ENCODE measurements around the gene CABYR. TPM values are rescaled to one million over a fixed set of nuclear protein-coding genes. Genes with fewer than 3 reads are reported as not detected.

The CABYR gene
- total and polyA plus RNA-seq, 8 donors, result 1.1 to 7.3 (median 4.6) TPM

DNA sequence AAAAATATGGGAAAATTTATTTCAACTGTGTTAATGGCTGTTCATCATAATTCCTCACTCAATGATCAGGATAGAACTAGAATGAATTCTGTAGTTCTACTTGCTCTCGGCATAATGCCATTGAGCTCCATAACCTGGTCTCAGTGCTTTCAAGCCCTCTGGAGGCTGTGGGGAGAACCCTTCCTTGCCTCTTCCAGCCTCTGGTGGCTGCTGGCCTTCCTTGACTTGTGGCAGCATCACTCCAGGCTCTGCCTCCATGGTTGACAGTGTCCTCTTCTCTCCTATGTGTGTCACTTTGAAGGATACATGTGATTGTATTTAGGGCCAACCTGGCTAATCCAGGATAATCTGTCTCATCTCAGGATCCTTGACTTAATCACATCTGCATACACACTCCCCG, 26.9 kb upstream of the CABYR start:
- ATAC-seq, result no peak
- TF ChIP-seq, protein P1, sequence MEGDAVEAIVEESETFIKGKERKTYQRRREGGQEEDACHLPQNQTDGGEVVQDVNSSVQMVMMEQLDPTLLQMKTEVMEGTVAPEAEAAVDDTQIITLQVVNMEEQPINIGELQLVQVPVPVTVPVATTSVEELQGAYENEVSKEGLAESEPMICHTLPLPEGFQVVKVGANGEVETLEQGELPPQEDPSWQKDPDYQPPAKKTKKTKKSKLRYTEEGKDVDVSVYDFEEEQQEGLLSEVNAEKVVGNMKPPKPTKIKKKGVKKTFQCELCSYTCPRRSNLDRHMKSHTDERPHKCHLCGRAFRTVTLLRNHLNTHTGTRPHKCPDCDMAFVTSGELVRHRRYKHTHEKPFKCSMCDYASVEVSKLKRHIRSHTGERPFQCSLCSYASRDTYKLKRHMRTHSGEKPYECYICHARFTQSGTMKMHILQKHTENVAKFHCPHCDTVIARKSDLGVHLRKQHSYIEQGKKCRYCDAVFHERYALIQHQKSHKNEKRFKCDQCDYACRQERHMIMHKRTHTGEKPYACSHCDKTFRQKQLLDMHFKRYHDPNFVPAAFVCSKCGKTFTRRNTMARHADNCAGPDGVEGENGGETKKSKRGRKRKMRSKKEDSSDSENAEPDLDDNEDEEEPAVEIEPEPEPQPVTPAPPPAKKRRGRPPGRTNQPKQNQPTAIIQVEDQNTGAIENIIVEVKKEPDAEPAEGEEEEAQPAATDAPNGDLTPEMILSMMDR (IDR thresholded peaks at IDR 0.05), result no peak
- Histone ChIP-seq H3K27ac (no peak overlapping the region), H3K27me3 (no peaks in the 10 kb centered on the region), H3K9me3 (no peaks in the 10 kb centered on the region), H3K4me3 (no peak overlapping the region), H3K36me3 (peaks cover 0 to 9% of the 10 kb centered on the region in 2 donors), H3K4me1 (peaks cover 0 to 11% of the 10 kb centered on the region in 2 donors)
- DNase-seq, result no peak
- intact Hi-C loops (cut with DNase I), result no loop called here

DNA sequence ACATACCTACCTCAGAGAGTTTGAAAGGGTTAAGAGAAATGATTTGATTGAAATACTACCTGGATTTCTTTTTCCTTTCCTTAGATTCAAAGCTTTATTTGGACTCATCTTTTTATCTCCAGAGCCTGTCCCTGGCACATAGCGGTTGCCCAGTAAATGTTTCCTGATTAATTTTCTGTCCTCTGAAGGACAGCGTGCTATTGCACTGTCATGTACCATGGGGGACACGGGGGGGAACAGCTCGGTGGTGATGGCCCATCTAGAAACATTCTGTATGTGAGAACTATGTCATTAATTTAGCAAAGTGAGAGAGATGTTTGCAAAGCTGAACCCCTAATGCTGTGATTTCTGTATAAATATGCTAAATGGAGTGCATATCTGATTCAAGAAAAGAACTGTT, 26.4 kb upstream of the CABYR start:
- H3K9me3 ChIP-seq, result no peaks in the 10 kb centered on the region

DNA sequence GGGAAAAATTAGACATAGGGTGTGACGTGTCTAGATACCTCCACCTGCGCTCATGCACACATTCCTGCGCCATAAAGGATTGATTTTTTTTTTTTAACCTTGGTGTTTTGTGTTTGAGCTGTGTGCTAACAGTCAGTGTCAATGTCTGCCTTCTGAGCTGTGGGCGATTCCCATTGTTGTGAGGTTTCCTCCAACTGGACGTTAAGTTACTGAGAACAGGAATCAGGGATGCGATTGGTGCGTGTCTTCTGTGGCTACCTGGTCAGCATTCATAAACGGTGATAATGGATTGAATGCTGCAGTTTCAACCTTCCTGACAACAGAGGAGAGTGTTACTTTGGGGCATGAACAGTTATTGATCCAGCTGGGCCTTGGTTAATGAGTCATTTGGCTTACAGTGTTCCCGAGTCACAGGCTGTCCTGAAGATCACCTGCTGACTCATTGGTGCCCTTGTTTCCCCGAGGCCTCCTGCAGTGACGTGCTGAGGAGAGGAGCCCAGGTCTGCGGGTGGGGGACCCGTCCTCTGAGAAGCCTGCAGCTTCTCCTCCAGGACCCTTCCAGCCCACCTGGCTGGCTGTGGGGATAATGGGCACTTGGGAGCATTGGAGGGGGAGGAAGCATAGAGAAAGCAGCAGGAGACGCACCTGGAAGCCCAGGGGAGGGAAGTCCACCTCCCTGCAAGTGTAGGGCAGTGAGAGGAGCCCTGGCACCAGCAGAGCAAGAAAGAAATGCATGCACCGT, 25.8 kb upstream of the CABYR start:
- H3K27me3 ChIP-seq, result no peaks in the 10 kb centered on the region
- no peak overlapping the region for H3K4me3 ChIP-seq
- no peak for DNase-seq
- no peak for ATAC-seq
- no peaks in the 10 kb centered on the region for H3K9me3 ChIP-seq
- TF ChIP-seq, protein P1 (IDR thresholded peaks at IDR 0.05), result no peak
- intact Hi-C loops (cut with DNase I), result no loop called here
- H3K36me3 ChIP-seq, result peaks cover 0 to 9% of the 10 kb centered on the region in 2 donors
- H3K27ac ChIP-seq, result no peak overlapping the region
- H3K4me1 ChIP-seq, result peaks cover 0 to 11% of the 10 kb centered on the region in 2 donors

More for the DNA sequence above, 26.4 kb upstream of the CABYR start:
- no peaks in the 10 kb centered on the region for H3K27me3 ChIP-seq
- DNase-seq (no peak), ATAC-seq (no peak)
- no peak overlapping the region for H3K4me3 ChIP-seq
- H3K36me3 ChIP-seq, result peaks cover 0 to 9% of the 10 kb centered on the region in 2 donors
- intact Hi-C loops (cut with DNase I), result no loop called here
- H3K4me1 ChIP-seq, result peaks cover 0 to 11% of the 10 kb centered on the region in 2 donors
- H3K27ac ChIP-seq, result no peak overlapping the region
- TF ChIP-seq, protein P1 (IDR thresholded peaks at IDR 0.05), result no peak

DNA sequence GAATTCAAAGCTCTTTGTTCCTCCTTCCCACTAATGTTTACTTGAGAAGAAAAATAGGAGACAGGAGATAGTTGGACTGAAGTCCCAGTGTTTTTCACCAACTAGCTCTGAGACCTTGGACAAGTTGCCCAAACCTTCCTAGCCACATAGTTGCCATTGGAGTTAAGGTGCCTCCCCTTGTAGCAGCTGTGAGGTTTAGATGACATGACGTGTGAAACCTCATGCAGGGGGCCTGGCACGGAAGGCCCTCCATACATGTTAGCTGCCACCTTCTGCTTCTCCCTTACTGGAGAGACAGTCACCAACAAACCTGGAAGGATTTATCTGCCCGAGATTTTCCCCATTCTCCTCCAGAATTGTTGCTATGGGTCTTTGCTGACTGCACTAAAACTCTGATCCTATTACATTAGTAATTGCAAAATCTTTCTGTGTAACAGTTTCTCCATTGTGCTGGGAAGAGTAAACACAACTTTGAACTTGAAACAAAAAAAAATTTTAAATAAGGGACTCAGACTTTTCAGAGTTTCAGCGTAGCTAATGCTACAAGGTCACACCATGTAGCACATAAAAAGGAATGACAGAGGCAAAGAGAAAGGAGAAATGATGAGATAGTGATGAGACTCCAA, 23.8 kb upstream of the CABYR start:
- no peak overlapping the region for H3K4me3 ChIP-seq
- H3K27me3 ChIP-seq, result no peaks in the 10 kb centered on the region
- TF ChIP-seq, protein P1 (IDR thresholded peaks at IDR 0.05), result no peak
- ATAC-seq (no peak), DNase-seq (no peak)
- intact Hi-C loops (cut with DNase I), result no loop called here
- no peak overlapping the region for H3K27ac ChIP-seq
- H3K9me3 ChIP-seq, result no peaks in the 10 kb centered on the region
- peaks cover 0 to 11% of the 10 kb centered on the region in 2 donors for H3K4me1 ChIP-seq
- H3K36me3 ChIP-seq, result peaks cover 0 to 9% of the 10 kb centered on the region in 2 donors

DNA sequence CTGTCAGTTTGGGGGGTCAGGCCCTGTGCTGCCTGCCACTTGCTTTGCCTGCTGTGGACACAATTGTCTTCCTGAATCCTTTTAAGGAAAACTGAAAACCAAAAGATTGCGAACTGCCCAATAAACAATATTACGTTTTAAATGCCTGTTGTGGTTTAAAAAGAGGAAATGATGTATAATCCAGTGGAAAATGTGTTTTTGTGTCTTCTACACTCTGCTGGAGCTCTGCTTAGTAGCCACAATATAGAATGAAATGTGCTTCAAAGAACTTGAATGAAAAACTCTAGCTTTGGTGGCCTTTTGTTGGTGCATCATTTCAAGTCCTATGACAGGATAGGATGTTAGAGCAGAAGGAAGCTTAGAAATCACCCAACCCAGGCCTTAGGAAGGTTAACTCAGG, 23.2 kb upstream of the CABYR start:
- DNase-seq (no peak), ATAC-seq (no peak)
- Histone ChIP-seq H3K4me3 (no peak overlapping the region), H3K4me1 (peaks cover 0 to 11% of the 10 kb centered on the region in 2 donors), H3K27me3 (no peaks in the 10 kb centered on the region), H3K36me3 (peaks cover 0 to 9% of the 10 kb centered on the region in 2 donors), H3K9me3 (no peaks in the 10 kb centered on the region), H3K27ac (no peak overlapping the region)
- intact Hi-C loops (cut with DNase I), result no loop called here
- TF ChIP-seq, protein P1 (IDR thresholded peaks at IDR 0.05), result no peak
